Subcutaneous adipose tissue (tissue), 4 donors: Measurements from ENCODE around the gene PDE4D. TPM values are rescaled to one million over a fixed set of nuclear protein-coding genes. Genes with fewer than 3 reads are reported as not detected.

ENCODE experiments used
- total RNA-seq, 4 donors: library from RNA; depleted of rRNA; stranded (reverse); fragments of >200 nt; gene quantifications; one replicate each; pipeline ENCODE4 v1.1.0, GENCODE V29; 2016
- TF ChIP-seq, protein P1 (sequence below): fragments of 450-650 bp; IDR thresholded peaks from one replicate; pipeline ENCODE4 v1.5.1; 2016; ENCODE audit warnings: low read depth, mild to moderate bottlenecking, control low read depth, antibody characterized with exemption, moderate library complexity

PDE4D gene
- total RNA-seq, 4 donors from 2014 or later: 15.0 to 24.0 (median 18.5) TPM

DNA sequence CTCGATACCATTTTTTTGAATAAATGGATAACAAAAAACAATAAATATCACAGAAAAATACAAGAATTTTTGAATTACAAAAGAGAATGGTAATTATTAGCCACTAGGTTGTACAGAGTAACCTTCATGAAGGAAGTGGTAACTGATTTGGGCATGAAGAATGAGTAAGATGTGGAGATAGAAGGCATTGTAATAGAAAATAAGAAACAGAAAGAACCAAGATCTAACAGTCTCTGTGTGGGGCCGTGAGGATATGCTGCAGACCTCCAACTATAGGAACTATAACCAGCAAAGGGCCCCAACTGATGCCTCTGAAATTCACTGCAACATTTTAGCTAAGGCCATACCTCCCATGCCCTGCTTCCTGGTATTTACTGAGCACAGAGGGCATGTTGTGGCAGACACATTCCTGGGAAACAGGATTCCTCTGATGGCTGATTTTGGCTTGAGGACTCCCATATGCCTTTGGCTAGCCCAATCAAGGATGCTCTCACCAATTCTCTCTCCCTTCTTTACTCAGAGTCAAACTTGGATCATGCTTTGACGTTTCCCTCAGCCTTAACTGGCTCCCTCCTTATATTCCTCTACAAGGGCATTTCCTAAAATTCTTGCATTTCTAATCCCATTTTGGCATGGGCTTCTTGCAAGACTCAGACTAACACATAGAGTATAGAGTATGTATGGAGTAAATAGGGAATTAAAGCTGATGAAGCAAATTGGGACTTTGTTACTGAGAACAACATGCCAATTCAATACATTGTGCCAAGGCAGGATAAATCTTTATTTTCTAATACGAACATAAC, 208.9 kb downstream of the PDE4D start:
- TF ChIP-seq, protein P1, sequence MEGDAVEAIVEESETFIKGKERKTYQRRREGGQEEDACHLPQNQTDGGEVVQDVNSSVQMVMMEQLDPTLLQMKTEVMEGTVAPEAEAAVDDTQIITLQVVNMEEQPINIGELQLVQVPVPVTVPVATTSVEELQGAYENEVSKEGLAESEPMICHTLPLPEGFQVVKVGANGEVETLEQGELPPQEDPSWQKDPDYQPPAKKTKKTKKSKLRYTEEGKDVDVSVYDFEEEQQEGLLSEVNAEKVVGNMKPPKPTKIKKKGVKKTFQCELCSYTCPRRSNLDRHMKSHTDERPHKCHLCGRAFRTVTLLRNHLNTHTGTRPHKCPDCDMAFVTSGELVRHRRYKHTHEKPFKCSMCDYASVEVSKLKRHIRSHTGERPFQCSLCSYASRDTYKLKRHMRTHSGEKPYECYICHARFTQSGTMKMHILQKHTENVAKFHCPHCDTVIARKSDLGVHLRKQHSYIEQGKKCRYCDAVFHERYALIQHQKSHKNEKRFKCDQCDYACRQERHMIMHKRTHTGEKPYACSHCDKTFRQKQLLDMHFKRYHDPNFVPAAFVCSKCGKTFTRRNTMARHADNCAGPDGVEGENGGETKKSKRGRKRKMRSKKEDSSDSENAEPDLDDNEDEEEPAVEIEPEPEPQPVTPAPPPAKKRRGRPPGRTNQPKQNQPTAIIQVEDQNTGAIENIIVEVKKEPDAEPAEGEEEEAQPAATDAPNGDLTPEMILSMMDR: no peak

DNA sequence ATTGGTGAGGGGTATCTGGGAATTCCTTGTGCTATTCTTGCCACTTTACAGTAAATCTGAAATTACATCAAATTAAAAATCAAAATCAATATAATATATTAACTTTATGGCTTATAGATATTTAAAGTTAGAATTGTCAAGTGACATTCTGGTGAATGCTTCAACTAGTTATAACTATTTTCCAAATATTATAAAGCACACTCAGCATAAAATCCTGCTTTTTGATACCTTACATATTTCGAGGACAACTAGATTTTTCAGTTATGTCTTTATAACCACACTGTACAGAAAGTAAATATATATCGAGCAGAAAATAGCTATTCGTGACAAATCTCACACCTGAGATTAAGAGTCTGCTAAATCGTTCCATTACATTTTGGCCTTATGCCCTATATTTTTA, 210.2 kb downstream of the PDE4D start:
- TF ChIP-seq, protein P1: no peak

DNA sequence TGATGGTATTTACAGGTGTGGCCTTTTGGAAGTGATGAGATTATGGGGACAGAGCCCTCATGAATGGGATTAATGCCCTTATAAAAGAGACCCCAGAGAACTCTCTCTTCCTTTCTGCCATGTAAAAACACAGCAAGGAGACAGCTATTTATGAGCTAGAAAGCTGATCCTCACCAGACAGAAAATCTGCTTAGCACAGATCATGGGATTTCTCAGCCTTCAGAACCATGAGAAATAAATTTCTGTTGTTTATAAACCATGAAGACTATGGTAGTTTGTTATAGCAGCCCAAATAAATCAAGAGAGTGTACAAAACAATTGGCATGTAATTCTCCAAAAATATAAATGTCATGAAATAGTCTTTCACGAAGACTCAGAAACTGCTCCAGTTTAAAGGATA, 211.0 kb downstream of the PDE4D start:
- TF ChIP-seq, protein P1: no peak

DNA sequence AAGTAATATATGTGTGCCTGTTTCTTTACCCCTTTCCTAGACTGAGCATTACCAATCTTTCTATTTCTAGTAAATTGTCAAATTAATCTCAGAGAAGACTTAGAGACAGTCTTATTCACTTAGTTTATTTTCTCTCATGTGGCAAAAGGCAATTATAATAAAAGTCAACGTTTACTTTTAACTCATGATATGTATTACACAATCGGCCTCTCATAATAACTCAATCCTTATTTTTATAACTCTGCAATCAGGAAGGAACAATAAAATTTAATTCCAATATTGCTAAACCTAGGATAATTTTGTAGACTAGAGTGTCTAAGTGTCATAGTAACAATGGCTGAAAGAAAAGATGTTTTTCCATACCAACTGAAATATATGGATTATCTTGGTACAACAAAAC, 214.6 kb downstream of the PDE4D start:
- TF ChIP-seq, protein P1: no peak

DNA sequence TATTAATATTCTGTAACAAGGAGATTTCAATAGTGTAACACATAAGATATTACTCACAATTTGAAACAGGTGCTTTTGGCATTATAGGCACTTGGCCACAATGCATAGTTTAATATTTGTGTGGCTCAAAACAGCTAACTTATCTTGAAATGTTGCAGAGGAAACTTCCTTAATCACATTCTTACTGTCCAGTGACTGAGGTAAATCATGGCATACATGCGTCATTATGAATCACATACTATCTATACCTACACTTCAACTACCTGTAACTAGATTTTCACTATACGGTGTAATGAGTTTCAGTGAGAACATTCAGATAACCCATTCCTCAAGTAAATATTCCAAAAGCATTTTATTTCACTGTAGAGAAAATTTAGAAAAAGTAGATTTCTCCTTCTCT, 218.8 kb downstream of the PDE4D start:
- TF ChIP-seq, protein P1: no peak

DNA sequence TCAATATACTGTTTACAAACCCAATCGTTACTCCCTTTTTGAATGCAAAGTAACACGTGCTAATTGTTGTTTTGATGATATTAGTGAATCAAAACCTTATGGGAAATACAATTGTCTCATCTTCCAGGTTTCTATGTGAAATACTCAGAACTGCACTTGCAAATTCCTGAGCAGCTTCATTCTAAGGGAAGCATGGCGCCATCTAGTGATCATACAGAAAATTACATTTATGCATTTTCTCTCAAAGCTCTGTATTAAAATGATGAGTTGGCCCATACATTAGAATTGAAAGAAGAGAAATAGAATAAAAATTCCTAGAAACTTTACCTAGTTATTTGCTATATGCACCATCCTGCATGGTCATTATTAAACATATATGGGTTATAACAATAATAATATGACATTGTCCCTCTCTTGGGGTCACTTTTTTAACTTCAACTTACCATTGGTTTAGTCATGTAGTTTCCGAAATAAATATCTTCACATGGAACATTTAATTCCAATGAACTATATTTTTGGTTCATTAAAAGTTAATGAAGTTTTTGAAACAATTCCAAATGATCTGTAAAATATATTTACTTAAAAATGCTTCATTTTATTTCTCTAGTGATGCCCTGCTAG, 220.0 kb downstream of the PDE4D start:
- TF ChIP-seq, protein P1: no peak

DNA sequence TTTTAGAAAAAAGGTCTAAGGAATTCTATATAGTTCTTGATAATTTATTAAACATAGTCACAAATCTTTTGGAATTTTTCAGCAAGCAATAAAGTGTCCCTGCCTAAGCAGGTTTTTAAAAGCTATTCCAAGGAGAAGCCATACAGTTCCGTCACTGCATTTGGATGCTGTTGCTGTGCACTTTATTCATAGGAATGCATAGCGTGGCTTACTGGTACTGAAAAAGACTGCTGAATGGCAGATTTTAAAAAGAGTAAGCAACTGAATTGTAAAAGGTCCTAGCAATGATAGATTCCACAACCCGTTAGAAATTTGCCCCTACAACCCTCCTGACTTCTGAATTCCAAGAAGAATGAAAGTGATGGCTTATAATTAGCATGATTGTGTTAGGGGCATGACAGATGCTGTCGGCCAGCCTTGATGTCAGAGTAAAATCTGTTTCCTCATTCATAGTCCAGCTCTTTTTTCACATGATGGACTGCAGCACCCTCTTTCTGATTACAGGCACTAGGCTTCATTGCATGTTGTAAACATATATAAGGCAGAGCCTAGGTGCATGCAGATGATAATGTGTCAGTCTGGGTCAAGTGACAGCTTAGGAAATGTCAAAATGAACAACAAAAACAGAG, 227.0 kb downstream of the PDE4D start:
- TF ChIP-seq, protein P1: no peak
